Fibroblast of lung (primary cell): ENCODE results near the gene ABAT. TPM values are rescaled to one million over a fixed set of nuclear protein-coding genes. Genes with fewer than 3 reads are reported as not detected.

ENCODE experiments used
- DNase-seq, 2 donors: peaks; one replicate each; pipeline versions ENCODE4 v3.0.0 to v3.0.0-alpha.2; 2010; ENCODE audit warnings: low read depth in 2 of 2
- H2AFZ ChIP-seq: 2 replicates; pipeline ENCODE4 v1.5.1; 2012; ENCODE audit warnings: low read length, control low read depth, inconsistent platforms
- H3K27ac ChIP-seq: 2 replicates; pipeline ENCODE4 v1.5.1; 2011; ENCODE audit warnings: low read length, control low read depth; ENCODE audit not compliant: insufficient read depth
- H3K27me3 ChIP-seq: 2 replicates; pipeline ENCODE4 v1.5.1; 2011; ENCODE audit warnings: mild to moderate bottlenecking, low read length; ENCODE audit not compliant: control insufficient read depth, insufficient read depth
- H3K36me3 ChIP-seq: 2 replicates; pipeline ENCODE4 v1.5.1; 2011; ENCODE audit warnings: low read length; ENCODE audit not compliant: control insufficient read depth, insufficient read depth
- H3K4me1 ChIP-seq: 2 replicates; pipeline ENCODE4 v1.5.1; 2011; ENCODE audit warnings: low read length; ENCODE audit not compliant: control insufficient read depth, insufficient read depth; ENCODE audit errors: extremely low read depth
- H3K4me2 ChIP-seq: 2 replicates; pipeline ENCODE4 v1.5.1; 2011; ENCODE audit warnings: low read length, control low read depth; ENCODE audit not compliant: insufficient read depth; ENCODE audit errors: extremely low read depth
- H3K4me3 ChIP-seq, 4 experiments: fragments of 200-600 bp in 1 of 4; sonication (generic) in 1 of 4; replicated peaks in 1 of 4; 2 replicates each; pipeline ENCODE4 v1.5.1; 2011 to 2016; ENCODE audit warnings: low read length in 4 of 4, low read depth in 3 of 4, mild to moderate bottlenecking in 3 of 4, control low read depth in 2 of 4, inconsistent platforms in 1 of 4, mixed read lengths in 1 of 4; ENCODE audit not compliant: insufficient read depth in 1 of 4; ENCODE audit errors: control extremely low read depth in 1 of 4
- H3K79me2 ChIP-seq: 2 replicates; pipeline ENCODE4 v1.5.1; 2012; ENCODE audit warnings: mild to moderate bottlenecking, low read length, inconsistent platforms; ENCODE audit not compliant: control insufficient read depth, insufficient read depth
- H3K9ac ChIP-seq: 2 replicates; pipeline ENCODE4 v1.5.1; 2011; ENCODE audit warnings: mild to moderate bottlenecking, low read length, control low read depth; ENCODE audit not compliant: insufficient read depth
- H3K9me3 ChIP-seq: 2 replicates; pipeline ENCODE4 v1.5.1; 2012; ENCODE audit warnings: low read depth, low read length; ENCODE audit not compliant: control insufficient read depth, insufficient read depth
- H4K20me1 ChIP-seq: 2 replicates; pipeline ENCODE4 v1.5.1; 2011; ENCODE audit warnings: low read length; ENCODE audit not compliant: control insufficient read depth, insufficient read depth; ENCODE audit errors: extremely low read depth
- EZH2 ChIP-seq: IDR thresholded peaks from 2 replicates; pipeline ENCODE4 v1.5.1; 2012; ENCODE audit warnings: low read length, control low read depth, mild to moderate bottlenecking; ENCODE audit errors: missing control alignments
- polyA plus RNA-seq, 2 donors: library from polyadenylated mRNA; depleted of rRNA in 1 of 2; stranded (reverse) in 1 of 2; unstranded in 1 of 2; fragments of >200 nt; gene quantifications; 2 replicates each; pipeline ENCODE4 v1.2.1, GENCODE V29; 2011 to 2012; ENCODE audit warnings: missing spikeins in 1 of 2
- total RNA-seq: library from RNA; depleted of rRNA; stranded (reverse); fragments of >200 nt; gene quantifications from 2 replicates; pipeline ENCODE4 v1.2.1, GENCODE V29; 2014
- TF ChIP-seq, protein P1 (sequence below), 2 donors: IDR thresholded peaks in 1 of 2; conservative IDR thresholded peaks in 1 of 2; 1 replicate in 1 of 2; 2 replicates in 1 of 2; pipeline ENCODE4 v1.5.1; 2011 to 2012; ENCODE audit warnings: low read length in 2 of 2, control low read depth in 1 of 2, inconsistent platforms in 1 of 2, low read depth in 1 of 2, mild to moderate bottlenecking in 1 of 2

The ABAT gene
- total and polyA plus RNA-seq, 2 donors (not counting 1 experiment from before 2014, with no cell fraction given) = 1.8 TPM

DNA sequence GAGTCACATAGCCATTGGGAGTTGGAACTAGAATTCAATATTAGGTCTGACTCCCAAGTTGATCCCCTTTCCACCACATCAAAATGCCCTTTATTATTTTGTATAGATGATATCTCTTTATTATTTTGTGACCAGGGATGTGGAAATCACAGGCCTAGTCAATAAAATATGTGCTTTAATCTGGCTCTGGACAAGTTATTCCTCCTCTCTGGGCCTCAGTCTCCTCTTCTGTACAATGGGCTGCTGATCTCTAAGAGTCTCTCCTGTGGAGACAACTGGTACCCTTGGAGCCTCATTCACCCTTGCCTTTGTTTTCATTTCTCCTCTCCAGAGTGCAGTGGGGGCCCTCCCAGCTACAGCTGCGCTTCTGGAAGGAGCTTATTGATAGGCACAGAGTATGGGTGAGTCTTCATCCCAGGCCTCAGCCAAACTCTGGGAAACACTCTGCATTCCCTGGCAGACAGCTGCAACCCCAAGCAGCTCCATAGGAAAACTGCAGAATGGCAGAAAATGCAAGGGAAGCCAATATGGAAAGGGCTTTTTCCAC, 4.3 kb upstream of the ABAT start:
- H3K9ac ChIP-seq = no peak overlapping the region
- H3K4me2 ChIP-seq = no peak overlapping the region
- H3K79me2 ChIP-seq = no peaks in the 10 kb centered on the region
- H4K20me1 ChIP-seq = no peaks in the 10 kb centered on the region
- no peaks in the 10 kb centered on the region for H3K36me3 ChIP-seq
- H3K9me3 ChIP-seq = no peaks in the 10 kb centered on the region
- TF ChIP-seq EZH2 = no peak
- TF ChIP-seq, protein P1, sequence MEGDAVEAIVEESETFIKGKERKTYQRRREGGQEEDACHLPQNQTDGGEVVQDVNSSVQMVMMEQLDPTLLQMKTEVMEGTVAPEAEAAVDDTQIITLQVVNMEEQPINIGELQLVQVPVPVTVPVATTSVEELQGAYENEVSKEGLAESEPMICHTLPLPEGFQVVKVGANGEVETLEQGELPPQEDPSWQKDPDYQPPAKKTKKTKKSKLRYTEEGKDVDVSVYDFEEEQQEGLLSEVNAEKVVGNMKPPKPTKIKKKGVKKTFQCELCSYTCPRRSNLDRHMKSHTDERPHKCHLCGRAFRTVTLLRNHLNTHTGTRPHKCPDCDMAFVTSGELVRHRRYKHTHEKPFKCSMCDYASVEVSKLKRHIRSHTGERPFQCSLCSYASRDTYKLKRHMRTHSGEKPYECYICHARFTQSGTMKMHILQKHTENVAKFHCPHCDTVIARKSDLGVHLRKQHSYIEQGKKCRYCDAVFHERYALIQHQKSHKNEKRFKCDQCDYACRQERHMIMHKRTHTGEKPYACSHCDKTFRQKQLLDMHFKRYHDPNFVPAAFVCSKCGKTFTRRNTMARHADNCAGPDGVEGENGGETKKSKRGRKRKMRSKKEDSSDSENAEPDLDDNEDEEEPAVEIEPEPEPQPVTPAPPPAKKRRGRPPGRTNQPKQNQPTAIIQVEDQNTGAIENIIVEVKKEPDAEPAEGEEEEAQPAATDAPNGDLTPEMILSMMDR (conservative IDR thresholded peaks at IDR 0.05 in 1 of 2, IDR thresholded peaks at IDR 0.05 in 1 of 2; ENCODE audit: low read depth in 1 of 2, low read length in 2 of 2) = no peak
- no peak overlapping the region for H3K4me3 ChIP-seq
- DNase-seq = no peak
- no peaks in the 10 kb centered on the region for H3K4me1 ChIP-seq
- no peak overlapping the region for H3K27ac ChIP-seq
- H3K27me3 ChIP-seq = no peaks in the 10 kb centered on the region
- H2AFZ ChIP-seq = no peak overlapping the region

DNA sequence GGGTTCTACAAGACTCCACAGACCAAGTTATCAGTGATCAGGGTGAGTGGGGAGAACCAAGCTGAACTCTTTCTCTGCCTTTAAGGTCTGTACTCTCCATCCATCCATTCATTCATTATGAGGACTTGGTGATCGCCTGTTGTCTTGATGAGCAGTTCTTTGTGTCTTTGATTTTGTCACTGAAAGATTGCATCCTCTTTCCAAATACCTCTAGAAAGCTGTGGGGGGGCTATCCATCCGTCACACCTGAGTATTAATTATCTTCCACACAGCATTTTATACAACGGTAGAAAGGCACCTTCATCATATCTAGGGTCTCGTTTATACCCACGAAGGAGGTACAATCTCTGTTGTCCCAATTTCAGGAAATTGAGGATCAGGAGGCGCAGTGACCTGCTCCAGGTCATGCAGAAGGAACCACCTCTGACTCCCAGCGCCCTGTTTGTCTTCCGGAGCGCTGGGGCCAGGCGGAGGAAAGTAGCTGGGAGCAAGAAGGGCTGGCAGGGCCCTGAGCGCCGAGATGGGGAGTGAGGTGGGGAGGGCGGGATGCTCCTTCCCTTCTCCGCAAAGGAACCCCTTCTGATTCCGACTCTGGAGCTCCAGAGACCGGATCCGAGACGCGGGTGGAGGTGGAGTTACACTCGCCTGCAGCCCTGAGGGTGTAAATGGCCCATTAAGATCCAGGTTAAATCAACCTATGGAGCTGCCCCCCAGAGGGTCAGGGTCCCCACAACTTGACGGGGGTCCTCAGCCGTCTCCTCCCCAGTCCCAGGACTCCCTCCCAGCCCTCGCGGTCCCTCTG, 605 bp upstream of the ABAT start:
- H3K9ac ChIP-seq = no peak overlapping the region
- H3K4me3 ChIP-seq = peak overlapping the region; percentile 18 to 69 (median 50)
- no peaks in the 10 kb centered on the region for H3K27me3 ChIP-seq

More for the DNA sequence above, 605 bp upstream of the ABAT start:
- no peak for DNase-seq
- Histone ChIP-seq H3K27ac (no peak overlapping the region), H3K4me2 (peak overlapping the region; percentile 71), H3K36me3 (no peaks in the 10 kb centered on the region), H3K9me3 (no peaks in the 10 kb centered on the region), H2AFZ (peak overlapping the region; percentile 47), H4K20me1 (no peaks in the 10 kb centered on the region), H3K79me2 (no peaks in the 10 kb centered on the region), H3K4me1 (no peaks in the 10 kb centered on the region)
- TF ChIP-seq, protein P1 (conservative IDR thresholded peaks at IDR 0.05 in 1 of 2, IDR thresholded peaks at IDR 0.05 in 1 of 2; ENCODE audit: low read depth in 1 of 2, low read length in 2 of 2) = no peak
- no peak for TF ChIP-seq EZH2
